Measurements from ENCODE around the gene CWF19L2.

The CWF19L2 gene

DNA sequence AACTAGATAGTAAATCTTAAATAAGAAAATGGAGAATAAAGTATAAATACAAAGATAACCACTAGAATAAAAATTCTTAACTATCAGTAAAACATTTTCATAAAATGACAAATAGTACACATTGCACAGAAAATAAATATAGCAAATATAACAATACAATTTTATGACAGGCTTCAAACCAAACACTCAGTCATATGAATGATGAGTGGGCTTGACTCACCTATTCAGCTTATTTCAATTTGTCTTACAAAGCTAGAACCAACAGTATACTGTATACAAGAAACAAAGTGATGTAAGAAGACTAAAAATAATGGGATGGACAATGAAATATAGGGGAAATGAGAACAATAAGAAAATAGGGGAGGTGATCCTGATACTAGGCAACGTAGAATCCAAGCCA, 141.2 kb downstream of the CWF19L2 start:
- no peak for DNase-seq (ENCODE audit: low read depth, low spot score)

- DNase-seq (ENCODE audit: low read depth, low spot score): no peak
Observed at GRCh38 chr11:107307991-107308390, 149.6 kb downstream of the CWF19L2 start.

- DNase-seq (ENCODE audit: low read depth, low spot score): no peak
Observed at GRCh38 chr11:107301878-107302277, 155.7 kb downstream of the CWF19L2 start.

DNA sequence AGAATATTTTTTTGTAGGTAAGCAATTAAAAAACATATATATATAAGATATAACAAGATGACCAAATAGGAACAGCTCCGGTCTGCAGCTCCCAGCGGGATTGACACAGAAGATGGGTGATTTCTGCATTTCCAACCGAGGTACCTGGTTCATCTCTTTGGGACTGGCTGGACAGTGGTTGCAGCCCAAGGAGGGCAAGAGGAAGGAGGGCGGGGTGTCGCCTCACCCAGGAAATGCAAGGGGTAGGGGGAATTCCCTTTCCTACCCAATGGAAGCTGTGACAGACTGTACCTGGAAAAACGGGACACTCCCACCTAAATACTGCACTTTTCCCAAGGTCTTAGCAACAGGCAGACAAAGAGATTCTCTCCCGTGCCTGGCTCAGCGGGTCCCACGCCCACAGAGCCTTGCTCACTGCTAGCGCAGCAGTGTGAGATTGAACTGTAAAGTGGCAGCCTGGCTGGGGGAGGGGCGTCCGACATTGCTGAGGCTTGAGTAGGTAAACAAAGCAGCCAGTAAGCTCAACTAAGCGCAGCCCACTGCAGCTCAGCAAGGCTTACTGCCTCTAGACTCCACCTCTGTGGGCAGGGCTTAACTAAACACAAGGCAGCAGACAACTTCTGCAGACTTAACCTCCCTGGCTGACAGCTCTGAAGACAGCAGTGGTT, 163.8 kb downstream of the CWF19L2 start:
- DNase-seq (ENCODE audit: low read depth, low spot score): no peak

DNA sequence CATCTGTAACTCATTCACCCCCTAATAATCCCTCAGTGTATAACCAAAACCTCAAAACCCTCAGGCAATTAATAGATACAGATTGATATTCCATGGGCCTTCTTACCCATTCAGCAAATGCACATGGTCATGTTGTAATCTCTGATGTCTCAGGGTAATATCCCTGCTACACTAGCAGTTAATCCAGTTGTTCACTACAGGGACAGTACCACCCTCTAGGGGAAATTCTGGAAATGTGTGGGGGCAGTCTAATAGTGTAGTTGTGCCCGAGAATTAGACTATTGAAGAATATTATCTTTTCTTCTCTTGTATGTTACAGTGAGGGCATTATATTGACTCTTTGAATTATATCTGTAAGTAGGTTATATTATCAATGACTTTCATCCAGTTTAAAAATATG, 175.4 kb downstream of the CWF19L2 start:
- DNase-seq (ENCODE audit: low read depth, low spot score): no peak
